Sigmoid colon (tissue), 4 donors: Measurements from ENCODE around the gene TNFRSF13B.

ENCODE experiments used
- EP300 ChIP-seq, 4 donors: sonication (generic); formaldehyde crosslinking; IDR thresholded peaks; one replicate each; pipeline ENCODE4 v1.6.1; 2017; ENCODE audit warnings: antibody characterized with exemption in 4 of 4
- POLR2A ChIP-seq, 2 donors: fragments of 450-650 bp; IDR thresholded peaks; one replicate each; pipeline ENCODE4 v1.6.1; 2016; ENCODE audit warnings: antibody characterized with exemption in 2 of 2, mild to moderate bottlenecking in 2 of 2, moderate library complexity in 2 of 2
- POLR2AphosphoS5 ChIP-seq, 4 donors: sonication (generic); formaldehyde crosslinking; IDR thresholded peaks; one replicate each; pipeline ENCODE4 v1.6.1; 2017; ENCODE audit warnings: antibody characterized with exemption in 4 of 4
- TF ChIP-seq, protein P1 (sequence below), 4 experiments: fragments of 450-650 bp in 3 of 4; fragments of 200-600 bp in 1 of 4; IDR thresholded peaks; one replicate each; pipeline ENCODE4 v1.5.1; 2016 to 2019; ENCODE audit warnings: antibody characterized with exemption in 4 of 4, mild to moderate bottlenecking in 3 of 4, moderate library complexity in 2 of 4

DNA sequence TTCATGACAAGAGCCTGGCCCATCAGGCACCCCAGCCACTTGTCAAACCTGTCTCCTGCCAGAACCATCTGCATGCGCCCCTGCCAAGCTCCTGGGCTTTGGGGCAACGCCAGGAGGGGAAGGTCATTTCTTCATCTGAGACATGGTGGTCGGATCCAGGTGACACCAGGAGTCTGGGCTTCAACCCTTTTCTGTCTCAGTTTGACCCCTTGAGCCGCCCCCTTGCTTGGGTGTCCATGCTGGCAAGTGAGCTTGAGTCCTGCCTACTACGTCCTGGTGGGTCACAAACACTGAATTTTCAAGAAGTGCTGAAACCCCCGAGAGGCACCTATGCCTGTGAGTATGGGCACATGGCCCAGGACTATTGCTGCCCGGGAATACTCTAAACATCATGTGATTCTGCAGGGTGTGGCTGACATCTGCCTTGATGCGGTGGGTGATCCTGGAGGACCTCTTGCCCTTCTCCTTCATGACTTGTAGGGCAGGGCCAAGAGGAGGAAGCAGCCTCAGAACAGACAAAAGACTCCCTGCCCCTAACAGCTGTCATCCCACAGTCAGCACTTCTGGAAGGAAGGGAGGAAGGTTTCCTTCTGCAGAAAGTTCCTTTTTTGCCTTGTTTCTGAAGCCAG is 43.4 kb downstream of the TNFRSF13B start:
- TF ChIP-seq, protein P1, sequence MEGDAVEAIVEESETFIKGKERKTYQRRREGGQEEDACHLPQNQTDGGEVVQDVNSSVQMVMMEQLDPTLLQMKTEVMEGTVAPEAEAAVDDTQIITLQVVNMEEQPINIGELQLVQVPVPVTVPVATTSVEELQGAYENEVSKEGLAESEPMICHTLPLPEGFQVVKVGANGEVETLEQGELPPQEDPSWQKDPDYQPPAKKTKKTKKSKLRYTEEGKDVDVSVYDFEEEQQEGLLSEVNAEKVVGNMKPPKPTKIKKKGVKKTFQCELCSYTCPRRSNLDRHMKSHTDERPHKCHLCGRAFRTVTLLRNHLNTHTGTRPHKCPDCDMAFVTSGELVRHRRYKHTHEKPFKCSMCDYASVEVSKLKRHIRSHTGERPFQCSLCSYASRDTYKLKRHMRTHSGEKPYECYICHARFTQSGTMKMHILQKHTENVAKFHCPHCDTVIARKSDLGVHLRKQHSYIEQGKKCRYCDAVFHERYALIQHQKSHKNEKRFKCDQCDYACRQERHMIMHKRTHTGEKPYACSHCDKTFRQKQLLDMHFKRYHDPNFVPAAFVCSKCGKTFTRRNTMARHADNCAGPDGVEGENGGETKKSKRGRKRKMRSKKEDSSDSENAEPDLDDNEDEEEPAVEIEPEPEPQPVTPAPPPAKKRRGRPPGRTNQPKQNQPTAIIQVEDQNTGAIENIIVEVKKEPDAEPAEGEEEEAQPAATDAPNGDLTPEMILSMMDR (IDR thresholded peaks at IDR 0.05): no peak
- TF ChIP-seq POLR2A (IDR thresholded peaks at IDR 0.05) (no peak), POLR2AphosphoS5 (IDR thresholded peaks at IDR 0.05) (no peak), EP300 (IDR thresholded peaks at IDR 0.05) (no peak)
